GM23338 (cell line): Measurements from ENCODE around the gene CDK11A. TPM values are rescaled to one million over a fixed set of nuclear protein-coding genes. Genes with fewer than 3 reads are reported as not detected.

Experiments
- ATAC-seq: fragments of 200-7000 bp; cut with Tn5 transposase; 3 replicates; pipeline ENCODE4 v1.9.1; 2020
- DNase-seq: peaks from one replicate; pipeline ENCODE4 v3.0.0-alpha.2; 2015; ENCODE audit warnings: low spot score
- H2AFZ ChIP-seq: fragments of 200-600 bp; sonication (generic); 2 replicates; pipeline ENCODE4 v1.8.0; 2016; ENCODE audit warnings: antibody characterized with exemption, mild to moderate bottlenecking, moderate library complexity
- H3F3A ChIP-seq: fragments of 200-600 bp; sonication (generic); replicated peaks from 2 replicates; pipeline ENCODE4 v1.8.0; 2017; ENCODE audit warnings: antibody characterized with exemption, mixed run types, low read depth
- H3K27ac ChIP-seq: fragments of 200-600 bp; sonication (generic); 2 replicates; pipeline ENCODE4 v1.6.1; 2016; ENCODE audit warnings: low read depth
- H3K27me3 ChIP-seq: fragments of 200-600 bp; sonication (generic); 2 replicates; pipeline ENCODE4 v1.8.0; 2016; ENCODE audit warnings: mild to moderate bottlenecking, mixed run types, moderate library complexity; ENCODE audit not compliant: insufficient read depth
- H3K36me3 ChIP-seq: fragments of 200-600 bp; sonication (generic); 2 replicates; pipeline ENCODE4 v1.8.0; 2016; ENCODE audit warnings: mild to moderate bottlenecking; ENCODE audit not compliant: insufficient read depth
- H3K4me1 ChIP-seq: fragments of 200-600 bp; sonication (generic); 2 replicates; pipeline ENCODE4 v1.8.0; 2016; ENCODE audit warnings: mild to moderate bottlenecking, moderate library complexity; ENCODE audit not compliant: insufficient read depth
- H3K4me2 ChIP-seq: fragments of 200-600 bp; sonication (generic); 2 replicates; pipeline ENCODE4 v1.7.1; 2017; ENCODE audit warnings: mixed run types
- H3K4me3 ChIP-seq: fragments of 200-600 bp; sonication (generic); 2 replicates; pipeline ENCODE4 v1.6.1; 2016; ENCODE audit warnings: mixed run types
- H3K79me2 ChIP-seq: fragments of 200-600 bp; sonication (generic); replicated peaks from 2 replicates; pipeline ENCODE4 v1.8.0; 2017; ENCODE audit warnings: mild to moderate bottlenecking; ENCODE audit not compliant: insufficient read depth
- H3K9me2 ChIP-seq: fragments of 200-600 bp; sonication (generic); 2 replicates; pipeline ENCODE4 v1.8.0; 2017; ENCODE audit not compliant: insufficient read depth
- H4K20me1 ChIP-seq: fragments of 200-600 bp; sonication (generic); replicated peaks from 2 replicates; pipeline ENCODE4 v1.8.0; 2017; ENCODE audit warnings: mild to moderate bottlenecking; ENCODE audit not compliant: insufficient read depth
- H3K27ac Mint-ChIP-seq: 2 replicates; pipeline ENCODE4 v1.8.0; 2020; ENCODE audit warnings: inconsistent platforms, mild to moderate bottlenecking, moderate library complexity, mixed read lengths
- H3K27me3 Mint-ChIP-seq: 3 replicates; pipeline ENCODE4 v1.8.0; 2022; ENCODE audit warnings: low read depth, mild to moderate bottlenecking, moderate library complexity, mixed read lengths, inconsistent platforms; ENCODE audit not compliant: insufficient read depth, poor library complexity
- H3K36me3 Mint-ChIP-seq: 3 replicates; pipeline ENCODE4 v1.8.0; 2021; ENCODE audit warnings: low read depth, mild to moderate bottlenecking, inconsistent platforms, moderate library complexity, mixed read lengths
- H3K4me1 Mint-ChIP-seq: 3 replicates; pipeline ENCODE4 v1.8.0; 2020; ENCODE audit warnings: mild to moderate bottlenecking, inconsistent platforms, mixed read lengths
- H3K4me3 Mint-ChIP-seq: 3 replicates; pipeline ENCODE4 v1.8.0; 2021; ENCODE audit warnings: moderate library complexity, mild to moderate bottlenecking, inconsistent platforms, mixed read lengths
- H3K9me3 Mint-ChIP-seq: 3 replicates; pipeline ENCODE4 v1.8.0; 2020; ENCODE audit warnings: moderate library complexity, mild to moderate bottlenecking, inconsistent platforms, mixed read lengths
- CTCF ChIP-seq, 2 experiments: fragments of 200-600 bp in 1 of 2; sonication (generic) in 1 of 2; conservative IDR thresholded peaks; 2 replicates each; pipeline versions ENCODE4 v1.5.1 to v1.6.1; 2016 to 2017; ENCODE audit warnings: antibody characterized with exemption in 2 of 2, low read depth in 2 of 2, mild to moderate bottlenecking in 2 of 2, moderate library complexity in 1 of 2
- ETS1 ChIP-seq: IDR thresholded peaks from 2 replicates; pipeline ENCODE4 v1.6.1; 2016; ENCODE audit warnings: antibody characterized with exemption
- EZH2 ChIP-seq: fragments of 200-600 bp; sonication (generic); IDR thresholded peaks from one replicate; pipeline ENCODE4 v1.8.0; 2017; ENCODE audit warnings: antibody characterized with exemption, mild to moderate bottlenecking, low read depth; ENCODE audit not compliant: unreplicated experiment
- JUNB ChIP-seq: IDR thresholded peaks from one replicate; pipeline ENCODE4 v1.6.1; 2016; ENCODE audit warnings: antibody characterized with exemption; ENCODE audit not compliant: unreplicated experiment
- STAT1 ChIP-seq: IDR thresholded peaks from one replicate; pipeline ENCODE4 v1.6.1; 2016; ENCODE audit warnings: antibody characterized with exemption; ENCODE audit not compliant: unreplicated experiment
- ZNF114 ChIP-seq: fragments of 250-450 bp; sonication (Bioruptor Pico); IDR thresholded peaks from 2 replicates; pipeline ENCODE4 v1.5.0; 2020; ENCODE audit warnings: mild to moderate bottlenecking, moderate library complexity
- ZNF331 ChIP-seq: fragments of 250-450 bp; sonication (Bioruptor Pico); IDR thresholded peaks from 2 replicates; pipeline ENCODE4 v1.5.0; 2020; ENCODE audit warnings: low read depth, mild to moderate bottlenecking, moderate library complexity
- ZNF462 ChIP-seq: fragments of 250-450 bp; sonication (Bioruptor Pico); IDR thresholded peaks from 2 replicates; pipeline ENCODE4 v1.5.0; 2020; ENCODE audit warnings: mild to moderate bottlenecking, moderate library complexity
- polyA plus RNA-seq: library from polyadenylated mRNA; unstranded; fragments of >200 nt; fragmentation: Nextera tagmentation; extraction: Ambion mirVana; gene quantifications from 2 replicates; pipeline ENCODE4 v1.2.1, GENCODE V29; 2016
- total RNA-seq: library from RNA; depleted of rRNA; stranded (reverse); fragments of >200 nt; shearing (Covaris generic); gene quantifications from 2 replicates; pipeline ENCODE4 v1.2.3, GENCODE V29; 2014

Gene CDK11A
- total and polyA plus RNA-seq, 2 experiments from 2014 or later, result 22.8 to 72.6 TPM

- Histone ChIP-seq H3K36me3 (no peaks in the 10 kb centered on the region; the same call in 1 of the 2 replicates), H3K27me3 (no peaks in the 10 kb centered on the region), H3K4me3 (no peak overlapping the region), H3K4me1 (no peaks in the 10 kb centered on the region), H3K79me2 (no peaks in the 10 kb centered on the region), H3K9me2 (no peaks in the 10 kb centered on the region), H3F3A (no peaks in the 10 kb centered on the region), H4K20me1 (no peaks in the 10 kb centered on the region; the same call in 1 of the 2 replicates), H3K4me2 (no peak overlapping the region), H3K27ac (no peak overlapping the region), H2AFZ (no peak overlapping the region)
- no peak for TF ChIP-seq ETS1
- no peak for TF ChIP-seq STAT1
- no peak for TF ChIP-seq EZH2
- no peak for TF ChIP-seq JUNB
- TF ChIP-seq ZNF462 (CRISPR knock-in tag), result no peak
- no peak for TF ChIP-seq ZNF114
- TF ChIP-seq CTCF (conservative IDR thresholded peaks at IDR 0.05; ENCODE audit: low read depth in 2 of 2), result peak; percentile 65 to 76
- no peak for TF ChIP-seq ZNF331
- no peaks in the 10 kb centered on the region for H3K4me1 Mint-ChIP-seq
- peaks cover 5% of the 10 kb centered on the region for H3K27me3 Mint-ChIP-seq
- DNase-seq, result peak; percentile 47
- no peak overlapping the region for H3K4me3 Mint-ChIP-seq
- H3K36me3 Mint-ChIP-seq, result peaks cover 29% of the 10 kb centered on the region
- H3K27ac Mint-ChIP-seq, result no peak overlapping the region
- no peaks in the 10 kb centered on the region for H3K9me3 Mint-ChIP-seq
- ATAC-seq, result peak; percentile 92
Measured at GRCh38 chr1:1665815-1666251, 58.3 kb downstream of the CDK11A start.
